HG02885 (cell line): ENCODE measurements around the gene LMBR1L.

Source experiments
- ATAC-seq: cut with Tn5 transposase; IDR thresholded peaks from one replicate; pipeline ENCODE4 v1.9.1; 2021; ENCODE audit warnings: mild to moderate bottlenecking; ENCODE audit not compliant: unreplicated experiment, poor library complexity

LMBR1L gene

DNA sequence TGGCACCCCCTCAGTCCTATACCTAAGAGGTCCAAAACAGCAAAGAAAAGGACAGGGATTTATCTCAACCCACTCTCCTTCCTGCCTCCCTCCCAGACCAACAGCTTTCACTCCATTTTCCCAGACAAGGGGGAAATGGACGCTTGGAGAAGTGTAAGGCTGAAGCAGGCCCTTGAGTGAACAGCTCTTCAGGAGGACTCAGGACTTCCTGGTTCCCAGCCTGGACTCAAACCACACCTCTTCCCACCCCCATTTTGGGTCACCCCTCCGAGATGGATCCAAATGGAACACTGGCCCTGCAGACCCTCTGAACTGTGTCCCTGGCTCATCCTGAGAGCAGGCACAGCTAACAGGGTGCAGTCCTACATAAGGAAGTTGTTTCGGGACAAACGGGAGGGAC, 52.8 kb downstream of the LMBR1L start:
- ATAC-seq, result no peak

DNA sequence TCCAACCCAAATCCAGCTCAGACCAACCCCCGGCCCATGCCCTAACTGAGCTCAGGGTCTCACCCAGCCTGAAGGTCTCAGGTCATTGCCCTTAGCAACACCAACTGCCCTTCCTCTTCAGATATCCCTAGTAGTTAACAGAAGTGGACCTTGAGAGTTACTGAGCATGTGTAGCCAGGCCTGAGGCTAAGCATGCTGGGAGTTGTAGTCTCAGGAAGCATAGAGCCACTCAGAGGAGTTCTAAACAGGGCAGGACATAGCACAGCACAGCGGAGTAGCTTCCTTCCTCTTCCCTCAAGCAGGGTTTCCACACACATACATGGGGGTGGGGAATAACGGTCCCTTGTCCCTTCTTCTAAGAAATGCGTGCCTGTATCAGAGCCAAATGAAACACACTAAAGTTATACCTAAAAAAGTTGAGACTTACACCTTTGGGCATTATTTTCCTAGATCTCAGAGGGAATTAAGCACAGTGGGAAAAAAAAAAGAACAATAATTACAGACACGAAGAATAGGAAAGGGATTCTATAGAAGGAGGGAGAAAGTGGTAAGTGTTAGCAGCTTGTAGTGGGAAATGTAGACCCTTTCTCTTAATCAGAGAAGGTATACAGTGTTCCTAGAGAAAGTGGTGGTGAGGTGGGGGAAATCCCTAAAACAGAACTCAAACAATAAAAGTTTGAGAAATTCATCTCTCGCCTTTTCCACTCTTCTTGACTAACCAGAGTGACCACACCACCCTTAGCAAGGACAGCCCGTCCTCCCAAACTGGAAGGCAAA, 54.5 kb downstream of the LMBR1L start:
- peak; percentile 73 for ATAC-seq

DNA sequence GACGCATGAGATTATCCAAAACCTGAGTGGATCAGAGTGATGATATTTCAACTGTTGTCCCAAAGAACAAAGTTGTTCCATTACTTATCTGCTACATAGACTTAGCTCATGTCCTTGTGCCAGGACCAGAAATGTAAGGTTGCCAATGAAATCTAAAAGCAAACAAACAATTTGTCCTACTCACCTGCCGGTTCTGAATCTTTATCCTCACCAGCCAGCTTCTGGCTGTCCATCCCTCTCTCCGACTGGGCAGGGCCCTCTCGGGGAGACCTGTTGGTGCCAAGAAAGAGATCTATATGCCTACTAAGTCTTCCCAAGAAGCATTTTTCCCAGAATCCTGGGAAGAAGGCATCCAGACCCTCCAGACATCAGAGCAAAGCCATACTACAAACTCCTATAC, 55.6 kb downstream of the LMBR1L start:
- no peak for ATAC-seq

DNA sequence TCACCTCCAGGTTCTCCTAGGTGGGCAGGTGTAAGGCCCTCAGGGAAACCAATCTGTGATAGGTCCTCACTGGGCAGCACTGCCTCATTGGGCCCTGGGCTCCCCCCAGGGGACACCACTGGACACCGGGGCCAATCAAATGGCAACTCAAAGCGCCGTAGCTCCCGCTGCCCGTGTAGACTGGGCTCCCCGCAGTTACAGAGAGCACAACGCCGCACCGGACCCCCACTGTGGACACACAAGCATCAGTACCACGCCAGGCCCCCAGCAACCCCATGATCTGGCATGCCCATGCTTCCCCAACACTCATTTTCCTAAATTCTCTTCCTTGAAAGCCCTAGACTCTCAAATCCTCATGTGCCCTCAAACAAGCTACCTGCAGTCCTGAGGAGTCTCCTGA, 56.1 kb downstream of the LMBR1L start:
- ATAC-seq, result no peak

DNA sequence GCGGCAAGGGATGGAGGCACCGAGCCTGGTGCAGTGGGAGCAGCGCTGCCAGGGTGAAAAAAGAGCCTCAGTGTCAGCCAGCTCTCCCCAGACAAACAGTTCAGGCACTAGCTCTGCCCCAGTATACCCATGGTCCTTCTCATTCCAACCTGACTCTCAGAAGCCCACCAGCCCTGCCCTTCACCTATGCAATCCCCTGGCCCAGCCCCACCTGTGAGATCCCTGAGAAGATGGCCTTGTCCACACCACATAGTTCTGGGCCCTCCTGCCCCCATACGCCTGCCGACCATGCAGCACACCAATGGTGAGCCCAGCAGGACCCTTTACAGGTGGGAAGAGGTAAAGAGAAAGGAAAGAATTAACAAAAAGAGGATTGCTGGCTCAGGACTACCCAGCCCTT, 56.6 kb downstream of the LMBR1L start:
- no peak for ATAC-seq

DNA sequence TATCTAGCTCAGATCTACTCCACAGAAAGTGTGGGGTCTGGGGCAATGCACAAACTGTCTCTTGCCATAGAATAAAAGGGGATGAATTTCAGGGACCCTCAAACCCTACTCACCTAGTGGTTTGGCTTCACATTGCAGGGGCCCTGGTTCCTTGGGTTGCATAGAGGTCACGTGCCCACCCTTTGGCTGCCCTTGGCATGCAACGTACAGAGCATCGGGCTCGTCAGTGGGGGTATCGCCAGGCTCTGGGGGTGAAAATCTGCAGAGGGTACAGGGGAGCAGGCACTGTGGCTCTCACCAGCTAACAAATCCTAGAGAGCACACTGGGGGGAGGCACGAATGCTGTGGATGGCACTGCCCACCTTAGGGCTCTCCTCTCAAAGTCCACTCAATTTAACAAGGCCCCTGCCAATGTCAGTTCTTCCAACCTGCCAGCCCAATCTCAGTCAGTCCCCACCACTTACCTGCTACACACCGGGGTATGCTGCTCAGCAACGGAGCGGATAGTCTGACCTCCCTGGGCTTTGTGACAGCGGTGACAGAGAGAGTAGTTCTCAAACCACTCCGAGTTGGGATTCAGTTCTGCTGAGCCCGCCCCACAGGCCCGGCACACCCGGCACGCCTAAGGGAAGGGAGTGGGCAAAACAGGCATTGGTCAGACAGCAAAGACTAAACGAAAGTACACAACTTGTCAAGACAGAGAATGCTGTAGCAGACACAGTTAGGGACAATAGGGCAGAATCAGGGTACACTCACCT, 58.0 kb downstream of the LMBR1L start:
- ATAC-seq, result no peak

DNA sequence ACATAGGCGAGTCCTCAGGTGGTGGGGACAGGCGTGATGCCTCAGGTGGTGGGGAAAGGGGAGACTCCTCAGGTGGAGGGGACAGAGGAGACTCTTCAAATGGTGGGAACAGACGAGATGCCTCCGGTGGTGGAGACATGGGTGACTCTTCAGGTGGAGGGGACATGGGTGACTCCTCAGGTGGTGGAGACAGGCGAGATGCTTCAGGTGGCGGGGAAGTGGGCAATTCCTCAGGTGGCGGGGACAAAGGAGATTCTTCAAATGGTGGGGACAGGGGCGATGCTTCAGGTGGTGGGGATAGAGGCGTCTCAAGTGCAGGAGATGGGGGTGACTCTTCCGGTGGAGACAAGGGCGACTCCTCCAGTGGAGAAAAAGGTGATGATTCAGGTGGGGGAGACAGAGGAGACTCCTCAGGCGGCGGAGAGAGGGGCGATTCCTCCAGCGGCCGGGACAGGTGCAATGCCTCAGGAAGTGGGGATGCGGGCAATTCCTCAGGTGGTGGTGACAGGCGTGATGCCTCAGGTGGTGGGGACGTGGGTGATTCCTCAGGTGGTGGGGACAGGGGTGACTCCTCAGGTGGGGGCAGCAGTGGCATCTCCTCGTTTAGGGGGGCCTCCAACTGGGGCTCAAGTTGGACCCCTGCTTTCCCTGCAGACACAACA, 58.7 kb downstream of the LMBR1L start:
- ATAC-seq, result no peak

DNA sequence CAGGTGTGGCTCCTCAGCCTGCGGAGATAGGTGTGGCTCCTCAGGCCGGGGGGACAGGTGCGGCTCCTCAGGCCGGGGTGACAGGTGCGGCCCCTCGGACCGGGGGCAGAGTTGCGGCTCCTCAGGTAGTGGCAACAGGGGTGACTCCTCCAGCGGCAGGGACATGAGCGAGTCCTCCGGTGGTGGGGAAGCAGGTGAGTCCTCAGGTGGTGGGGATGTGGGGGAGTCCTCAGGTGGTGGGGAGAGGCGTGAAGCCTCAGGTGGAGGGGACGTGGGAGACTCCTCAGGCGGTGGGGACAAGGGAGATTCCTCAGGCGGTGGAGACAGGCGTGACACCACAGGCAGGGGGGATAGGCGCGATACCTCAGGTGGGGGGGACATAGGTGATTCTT, 59.3 kb downstream of the LMBR1L start:
- ATAC-seq, result no peak

DNA sequence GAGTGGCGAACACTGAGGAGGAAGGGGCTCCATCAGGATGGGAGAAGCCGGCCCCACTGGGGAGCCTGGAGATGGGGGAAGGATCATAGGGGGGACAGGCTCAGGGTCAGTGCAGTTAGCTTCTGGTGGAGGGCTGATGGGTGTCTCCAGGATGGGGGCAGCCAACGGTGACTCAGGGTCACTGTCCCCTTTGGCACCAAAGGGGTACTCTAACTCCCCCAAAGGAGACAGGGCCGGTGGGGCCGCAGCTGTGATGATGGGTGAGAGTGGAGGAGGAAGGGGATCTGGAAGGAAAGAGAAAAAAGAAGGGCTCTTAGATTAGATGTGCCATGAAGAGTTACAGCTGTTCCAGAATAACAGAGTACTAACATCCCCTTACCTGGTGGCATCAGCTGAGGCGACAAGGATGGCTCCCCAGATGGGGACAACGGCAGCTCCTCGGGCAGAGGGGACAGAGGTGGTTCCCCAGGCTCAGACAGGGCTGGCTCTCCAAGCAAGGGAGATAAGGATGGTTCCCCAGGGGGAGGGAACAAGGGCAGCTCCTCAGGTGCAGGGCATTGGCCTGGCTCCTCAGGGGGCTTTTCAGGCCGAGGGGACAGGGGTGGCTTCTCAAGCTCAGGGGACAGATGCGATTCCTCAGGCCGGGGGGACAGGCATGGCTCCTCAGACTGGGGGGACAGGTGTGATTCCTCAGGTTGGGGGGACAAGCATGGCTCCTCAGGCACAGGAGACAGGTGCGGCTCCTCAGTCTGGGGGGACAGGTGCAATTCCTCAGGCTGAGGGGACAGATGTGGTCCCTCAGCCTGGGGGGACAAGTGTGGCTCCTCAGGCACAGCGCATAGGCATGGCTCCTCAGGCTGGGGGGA, 59.9 kb downstream of the LMBR1L start:
- ATAC-seq, result no peak

DNA sequence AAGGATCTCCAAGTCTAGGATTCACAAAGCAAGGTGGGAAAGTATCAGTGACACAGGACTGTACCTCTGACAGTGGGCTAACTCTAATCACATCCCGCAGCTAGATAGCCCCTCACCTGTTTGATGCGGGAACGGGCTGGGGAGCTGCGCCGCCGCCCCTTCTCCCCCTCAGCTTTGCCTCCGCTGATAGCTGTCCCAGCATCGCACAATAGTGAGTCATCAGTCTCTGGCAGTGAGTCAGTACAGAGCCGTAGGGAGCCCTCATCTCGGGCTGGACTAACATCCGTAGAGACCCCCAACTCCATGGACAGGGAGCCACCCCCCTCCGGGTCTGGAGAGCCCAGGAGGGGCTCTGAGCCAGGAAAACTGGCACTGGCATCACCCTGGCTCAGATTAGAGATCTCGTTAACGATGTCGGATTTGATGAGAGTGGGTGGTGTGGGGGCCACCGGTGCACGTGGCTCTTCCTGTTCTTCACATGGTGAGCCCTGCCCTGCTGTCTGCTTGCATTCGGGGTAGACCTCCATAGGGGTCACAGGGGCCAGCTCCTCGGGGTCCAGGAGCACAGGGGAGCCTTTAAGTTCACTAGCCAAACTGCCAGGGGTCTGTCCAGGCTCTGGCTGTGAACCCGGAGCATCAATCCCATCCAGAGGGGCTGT, 61.0 kb downstream of the LMBR1L start:
- no peak for ATAC-seq

DNA sequence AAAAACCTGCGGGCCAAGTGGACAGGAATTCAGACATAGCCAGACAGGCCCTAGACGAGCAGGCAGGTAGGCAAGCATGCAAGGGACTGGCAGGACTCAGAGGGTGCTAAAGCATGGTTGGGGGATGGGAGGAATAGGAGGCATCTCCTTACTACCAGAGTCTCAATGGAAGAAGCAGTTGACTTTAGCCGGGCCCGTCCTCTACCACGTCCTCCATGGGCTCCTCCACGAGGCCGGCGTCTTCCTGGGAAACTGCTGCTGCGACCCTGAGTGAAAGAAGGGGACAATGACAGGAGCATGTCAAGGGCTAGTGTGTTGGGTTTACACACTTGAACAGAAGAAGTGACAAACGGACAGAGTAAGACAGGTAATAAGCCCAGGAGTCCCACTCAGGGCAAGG, 61.7 kb downstream of the LMBR1L start:
- ATAC-seq, result no peak
